NT2/D1 (cell line): ENCODE results near the gene MTM1.

Experiments
- DNase-seq: peaks from one replicate; pipeline ENCODE4 v3.0.0-alpha.2; 2011; ENCODE audit warnings: low read depth, low spot score
- H3K27me3 ChIP-seq: 2 replicates; pipeline ENCODE4 v1.6.0; 2011; ENCODE audit warnings: mild to moderate bottlenecking; ENCODE audit not compliant: insufficient read length, insufficient read depth
- H3K36me3 ChIP-seq: 2 replicates; pipeline ENCODE4 v1.6.1; 2011; ENCODE audit warnings: mild to moderate bottlenecking, low read length, mixed read lengths; ENCODE audit not compliant: insufficient read depth, insufficient read length
- H3K4me1 ChIP-seq: 2 replicates; pipeline ENCODE4 v1.5.1; 2011; ENCODE audit not compliant: insufficient read depth, insufficient read length
- H3K4me3 ChIP-seq: 2 replicates; pipeline ENCODE4 v1.5.1; 2011; ENCODE audit warnings: low read depth; ENCODE audit not compliant: insufficient read length
- H3K9ac ChIP-seq: 2 replicates; pipeline ENCODE4 v1.6.0; 2011; ENCODE audit warnings: low read depth; ENCODE audit not compliant: insufficient read length
- H3K9me3 ChIP-seq: 2 replicates; pipeline ENCODE4 v1.5.1; 2011; ENCODE audit warnings: mild to moderate bottlenecking, low read length; ENCODE audit not compliant: insufficient read depth
- SUZ12 ChIP-seq: IDR thresholded peaks from 2 replicates; pipeline ENCODE4 v1.6.1; 2011; ENCODE audit not compliant: insufficient read length, insufficient read depth; ENCODE audit errors: extremely low read depth
- YY1 ChIP-seq: IDR thresholded peaks from 2 replicates; pipeline ENCODE4 v1.6.1; 2011; ENCODE audit not compliant: insufficient read length, insufficient read depth
- ZNF274 ChIP-seq: IDR thresholded peaks from 2 replicates; pipeline ENCODE4 v1.6.1; 2011; ENCODE audit warnings: mild to moderate bottlenecking, low read depth, low read length

MTM1 gene

DNA sequence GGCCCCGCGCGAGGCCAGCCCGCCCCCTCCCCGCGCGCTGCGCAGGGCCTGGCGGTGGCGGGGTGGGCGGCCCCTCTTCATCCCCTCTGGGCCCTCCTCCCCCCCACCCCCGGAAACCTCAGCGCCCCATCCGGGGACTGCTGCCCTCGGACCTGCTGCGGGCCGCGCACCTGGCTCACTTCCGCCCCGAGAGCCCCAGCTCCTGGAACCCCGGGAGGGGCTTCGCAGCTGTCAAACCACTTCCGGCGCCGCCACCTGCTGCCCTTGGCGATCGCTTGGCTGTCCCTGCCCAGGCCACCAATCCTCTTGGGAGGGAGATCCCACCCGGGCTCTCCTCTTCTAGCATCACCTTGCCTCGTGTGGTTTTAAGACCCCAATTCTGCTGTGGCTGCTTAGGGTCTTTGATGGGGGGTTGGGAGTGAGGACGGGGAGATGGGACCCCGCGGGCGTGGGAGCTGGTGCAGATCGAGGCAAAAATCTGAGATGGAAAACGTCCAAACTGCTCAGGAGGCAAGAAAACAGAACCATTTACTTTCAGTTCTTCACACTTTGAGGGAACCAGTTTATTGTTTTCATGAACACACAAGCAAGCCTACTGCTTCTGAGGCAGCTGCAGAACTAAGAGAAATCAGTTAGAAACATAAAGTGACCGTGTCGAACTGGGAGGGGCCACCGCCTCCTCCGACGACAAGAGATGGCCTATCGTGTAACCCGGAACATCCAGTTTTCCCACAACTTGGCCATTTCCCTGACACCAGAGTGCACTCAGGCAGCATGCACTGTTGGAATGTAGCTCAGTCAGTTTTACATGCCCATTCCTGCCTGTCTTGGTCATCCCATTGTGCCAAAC, 125.5 kb downstream of the MTM1 start:
- Histone ChIP-seq H3K9ac (peak overlapping the region; percentile 10), H3K4me3 (peak overlapping the region; percentile 11), H3K36me3 (no peaks in the 10 kb centered on the region), H3K9me3 (no peaks in the 10 kb centered on the region; the same call in 1 of the 2 replicates), H3K4me1 (no peaks in the 10 kb centered on the region), H3K27me3 (no peaks in the 10 kb centered on the region)
- TF ChIP-seq ZNF274: no peak
- TF ChIP-seq YY1: no peak
- no peak for TF ChIP-seq SUZ12
- DNase-seq: no peak

DNA sequence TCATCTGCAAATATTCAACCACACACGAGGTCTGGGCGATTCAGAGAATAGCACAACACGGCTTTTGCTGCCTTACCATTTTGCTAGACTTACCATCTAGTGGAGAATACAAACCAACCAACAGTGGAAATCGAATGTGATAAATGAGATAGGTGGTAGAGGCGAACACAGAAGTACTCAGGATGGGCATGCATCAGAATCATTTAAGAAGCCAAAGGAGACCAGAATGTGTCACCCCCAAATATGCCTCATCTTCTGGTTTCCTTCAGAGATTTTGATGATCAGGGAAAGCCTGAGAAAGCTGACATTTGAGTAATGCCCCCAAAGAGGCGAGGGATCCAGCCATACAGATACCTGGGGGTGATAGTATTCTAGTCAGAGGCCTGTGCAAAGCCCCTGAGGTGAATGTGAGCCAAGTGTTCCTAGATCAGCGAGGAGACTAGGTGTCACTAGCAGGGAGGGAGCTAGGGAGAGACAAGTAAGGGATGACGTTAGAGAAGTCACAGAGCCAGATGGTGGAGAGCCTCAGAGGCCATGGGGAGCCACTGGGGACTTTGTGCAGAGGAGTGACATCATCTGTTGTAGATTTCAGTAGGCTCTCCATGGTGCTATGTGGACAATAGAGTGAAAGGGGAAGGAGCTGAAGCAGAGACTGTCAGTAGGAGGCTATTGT, 126.5 kb downstream of the MTM1 start:
- Histone ChIP-seq H3K4me3 (no peak overlapping the region), H3K27me3 (no peaks in the 10 kb centered on the region), H3K36me3 (no peaks in the 10 kb centered on the region), H3K9ac (no peak overlapping the region), H3K4me1 (no peaks in the 10 kb centered on the region), H3K9me3 (no peaks in the 10 kb centered on the region; the same call in 1 of the 2 replicates)
- no peak for TF ChIP-seq YY1
- no peak for TF ChIP-seq SUZ12
- no peak for TF ChIP-seq ZNF274
- DNase-seq: no peak

DNA sequence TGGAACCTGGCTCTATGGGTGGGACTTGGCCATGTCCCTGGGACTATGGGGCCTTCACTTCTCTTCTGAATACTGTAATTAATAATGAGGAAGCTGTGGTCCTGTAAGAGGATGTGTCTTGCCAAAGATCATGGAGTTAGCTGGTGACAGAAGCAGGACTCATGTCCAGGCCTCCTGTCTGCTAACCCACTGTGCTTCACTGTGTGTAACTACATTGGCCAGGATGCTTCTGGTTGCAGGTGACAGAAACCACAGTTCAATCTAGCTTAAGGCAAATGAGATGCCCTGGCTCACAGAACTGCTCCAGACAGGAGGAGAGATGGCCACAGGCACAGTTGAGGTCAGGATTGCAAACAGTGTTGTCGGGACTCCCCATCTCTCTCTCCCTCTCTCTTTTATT, 127.9 kb downstream of the MTM1 start:
- TF ChIP-seq SUZ12 (no peak), ZNF274 (no peak), YY1 (no peak)
- no peak for DNase-seq
- no peak overlapping the region for H3K9ac ChIP-seq
- H3K4me1 ChIP-seq: no peaks in the 10 kb centered on the region
- H3K36me3 ChIP-seq: no peaks in the 10 kb centered on the region
- H3K27me3 ChIP-seq: no peaks in the 10 kb centered on the region
- no peaks in the 10 kb centered on the region for H3K9me3 ChIP-seq
- H3K4me3 ChIP-seq: no peak overlapping the region

DNA sequence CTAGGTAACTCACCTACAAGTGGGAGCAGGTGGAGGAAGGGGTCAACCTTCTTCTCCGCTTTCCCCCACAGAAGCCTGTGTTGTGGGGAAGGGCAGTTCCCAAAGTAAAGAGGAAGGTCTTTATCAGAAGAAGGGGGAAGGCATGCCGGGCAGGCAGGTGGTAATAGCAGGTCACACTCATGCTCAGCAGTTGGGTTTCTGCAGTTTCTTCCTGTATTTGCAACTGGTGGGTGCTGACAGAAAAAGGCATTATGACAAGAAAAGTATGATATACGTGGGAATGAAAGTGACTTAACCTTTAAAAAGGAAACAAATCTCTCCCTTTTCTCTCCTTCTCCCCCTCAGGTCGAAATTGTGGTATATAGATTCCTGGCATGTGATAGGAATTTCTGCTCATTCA, 128.4 kb downstream of the MTM1 start:
- TF ChIP-seq SUZ12: no peak
- TF ChIP-seq ZNF274: no peak
- no peak for TF ChIP-seq YY1
- Histone ChIP-seq H3K9me3 (no peaks in the 10 kb centered on the region), H3K9ac (no peak overlapping the region), H3K4me1 (no peaks in the 10 kb centered on the region), H3K4me3 (no peak overlapping the region), H3K27me3 (no peaks in the 10 kb centered on the region), H3K36me3 (no peaks in the 10 kb centered on the region)
- no peak for DNase-seq

DNA sequence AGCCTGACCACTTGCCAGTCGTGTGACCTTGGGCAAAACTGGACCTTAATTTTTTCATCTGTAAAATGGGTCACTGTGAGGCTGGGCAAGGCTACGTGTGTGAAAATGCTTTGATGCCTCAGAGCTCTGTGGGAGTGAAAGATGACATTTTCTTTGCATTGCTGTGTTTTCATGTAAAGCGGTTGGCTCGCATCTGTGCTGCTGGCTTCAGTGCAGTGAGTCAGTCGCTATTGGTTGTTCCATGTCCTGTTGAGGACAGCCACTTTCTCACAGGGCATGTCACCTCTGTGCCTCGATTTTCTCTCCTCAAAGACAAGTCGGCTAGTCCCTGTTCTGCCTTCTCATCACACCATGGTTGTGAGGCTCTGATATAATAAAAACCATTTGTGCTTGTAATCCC, 129.2 kb downstream of the MTM1 start:
- no peaks in the 10 kb centered on the region for H3K4me1 ChIP-seq
- no peaks in the 10 kb centered on the region for H3K36me3 ChIP-seq
- no peak for TF ChIP-seq YY1
- no peak for TF ChIP-seq ZNF274
- no peak for TF ChIP-seq SUZ12
- no peak overlapping the region for H3K4me3 ChIP-seq
- H3K27me3 ChIP-seq: no peaks in the 10 kb centered on the region
- no peak overlapping the region for H3K9ac ChIP-seq
- DNase-seq: no peak
- no peaks in the 10 kb centered on the region for H3K9me3 ChIP-seq

DNA sequence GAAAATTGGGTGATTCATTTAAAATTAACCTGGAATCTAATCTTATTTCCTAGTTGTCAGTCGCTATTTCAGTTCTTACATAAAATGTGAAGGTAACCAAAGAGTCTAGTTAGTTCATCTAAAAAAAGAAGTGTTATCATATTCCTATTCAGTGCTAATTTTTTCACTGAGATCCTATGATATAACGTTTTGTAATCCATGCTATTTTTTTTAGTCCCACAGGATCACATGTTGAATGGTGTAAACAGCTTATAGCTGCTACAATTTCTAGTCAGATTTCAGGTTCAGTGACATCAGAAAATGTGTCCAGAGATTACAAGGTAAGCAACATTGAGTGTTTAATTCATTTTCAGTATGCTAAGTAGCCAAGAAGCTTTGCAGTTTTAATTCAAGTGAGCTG, 130.6 kb downstream of the MTM1 start:
- Histone ChIP-seq H3K9ac (no peak overlapping the region), H3K36me3 (no peaks in the 10 kb centered on the region), H3K4me3 (no peak overlapping the region), H3K27me3 (no peaks in the 10 kb centered on the region), H3K9me3 (no peaks in the 10 kb centered on the region), H3K4me1 (no peaks in the 10 kb centered on the region)
- DNase-seq: no peak
- no peak for TF ChIP-seq YY1
- TF ChIP-seq SUZ12: no peak
- no peak for TF ChIP-seq ZNF274

DNA sequence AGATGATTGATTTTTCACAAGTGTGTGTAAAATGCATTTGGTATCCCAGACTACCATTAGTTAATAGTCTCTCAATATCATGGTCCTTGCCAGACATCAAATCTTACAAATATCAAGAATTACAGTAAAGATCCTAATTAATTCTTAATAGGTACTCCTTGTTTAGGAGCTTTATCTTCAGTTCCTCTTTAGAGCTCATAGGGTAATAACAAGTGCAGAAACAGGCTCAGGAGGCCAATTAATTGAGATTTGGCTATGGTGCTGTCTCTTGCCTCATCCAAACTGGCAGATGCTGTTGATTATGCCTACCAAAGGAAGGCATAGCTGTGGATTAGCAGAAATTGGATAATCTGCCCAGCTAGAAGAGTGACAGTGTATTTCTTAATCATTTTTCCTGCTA, 131.7 kb downstream of the MTM1 start:
- H3K27me3 ChIP-seq: no peaks in the 10 kb centered on the region
- H3K9me3 ChIP-seq: no peaks in the 10 kb centered on the region
- no peak overlapping the region for H3K9ac ChIP-seq
- H3K4me1 ChIP-seq: no peaks in the 10 kb centered on the region
- no peak for DNase-seq
- no peak for TF ChIP-seq SUZ12
- TF ChIP-seq ZNF274: no peak
- TF ChIP-seq YY1: no peak
- H3K36me3 ChIP-seq: no peaks in the 10 kb centered on the region
- H3K4me3 ChIP-seq: no peak overlapping the region
